Uterus (tissue), 2 donors: ENCODE data around the gene GAPT.

ENCODE experiments used
- POLR2A ChIP-seq, 2 donors: fragments of 450-650 bp; IDR thresholded peaks; one replicate each; pipeline ENCODE4 v1.6.1; 2016; ENCODE audit warnings: antibody characterized with exemption in 2 of 2, mild to moderate bottlenecking in 1 of 2, moderate library complexity in 1 of 2
- TF ChIP-seq, protein P1 (sequence below), 4 experiments: fragments of 200-600 bp in 2 of 4; fragments of 450-650 bp in 2 of 4; sonication (generic) in 2 of 4; IDR thresholded peaks; one replicate each; pipeline ENCODE4 v1.5.1; 2016 to 2019; ENCODE audit warnings: antibody characterized with exemption in 4 of 4, mild to moderate bottlenecking in 2 of 4, moderate library complexity in 1 of 4

- TF ChIP-seq, protein P1, sequence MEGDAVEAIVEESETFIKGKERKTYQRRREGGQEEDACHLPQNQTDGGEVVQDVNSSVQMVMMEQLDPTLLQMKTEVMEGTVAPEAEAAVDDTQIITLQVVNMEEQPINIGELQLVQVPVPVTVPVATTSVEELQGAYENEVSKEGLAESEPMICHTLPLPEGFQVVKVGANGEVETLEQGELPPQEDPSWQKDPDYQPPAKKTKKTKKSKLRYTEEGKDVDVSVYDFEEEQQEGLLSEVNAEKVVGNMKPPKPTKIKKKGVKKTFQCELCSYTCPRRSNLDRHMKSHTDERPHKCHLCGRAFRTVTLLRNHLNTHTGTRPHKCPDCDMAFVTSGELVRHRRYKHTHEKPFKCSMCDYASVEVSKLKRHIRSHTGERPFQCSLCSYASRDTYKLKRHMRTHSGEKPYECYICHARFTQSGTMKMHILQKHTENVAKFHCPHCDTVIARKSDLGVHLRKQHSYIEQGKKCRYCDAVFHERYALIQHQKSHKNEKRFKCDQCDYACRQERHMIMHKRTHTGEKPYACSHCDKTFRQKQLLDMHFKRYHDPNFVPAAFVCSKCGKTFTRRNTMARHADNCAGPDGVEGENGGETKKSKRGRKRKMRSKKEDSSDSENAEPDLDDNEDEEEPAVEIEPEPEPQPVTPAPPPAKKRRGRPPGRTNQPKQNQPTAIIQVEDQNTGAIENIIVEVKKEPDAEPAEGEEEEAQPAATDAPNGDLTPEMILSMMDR (IDR thresholded peaks at IDR 0.05): no peak
- no peak for TF ChIP-seq POLR2A (IDR thresholded peaks at IDR 0.05)
Observed at GRCh38 chr5:58457050-58457449, 34.2 kb upstream of the GAPT start.
